CD4-positive, alpha-beta T cell treated with Interleukin-4 for 4 hours (primary cell): ENCODE measurements around the gene LRRC53.

Experiments
- DNase-seq: peaks from one replicate; pipeline ENCODE4 v3.0.0-alpha.2; 2020

The LRRC53 gene

GRCh38 chr1:74502432-74502831 lies 10.0 kb downstream of the LRRC53 start:
- DNase-seq = no peak

GRCh38 chr1:74498901-74499300 lies 13.5 kb downstream of the LRRC53 start:
- DNase-seq = no peak

- DNase-seq = no peak
Observed at GRCh38 chr1:74496669-74497068, 15.7 kb downstream of the LRRC53 start.

GRCh38 chr1:74486036-74486435 lies 26.4 kb downstream of the LRRC53 start:
- DNase-seq = no peak

- no peak for DNase-seq
Observed at GRCh38 chr1:74485622-74486021, 26.8 kb downstream of the LRRC53 start.

- no peak for DNase-seq
Observed at GRCh38 chr1:74481607-74482006, 30.8 kb downstream of the LRRC53 start.

- DNase-seq = no peak
Observed at GRCh38 chr1:74480068-74480467, 32.3 kb downstream of the LRRC53 start.

GRCh38 chr1:74478979-74479378 lies 33.4 kb downstream of the LRRC53 start:
- no peak for DNase-seq

- DNase-seq = no peak
Observed at GRCh38 chr1:74474585-74474984, 37.8 kb downstream of the LRRC53 start.

- DNase-seq = no peak
Observed at GRCh38 chr1:74471470-74471869, 40.9 kb downstream of the LRRC53 start.

GRCh38 chr1:74470936-74471335 lies 41.5 kb downstream of the LRRC53 start:
- DNase-seq = no peak

- no peak for DNase-seq
Observed at GRCh38 chr1:74470251-74470650, 42.2 kb downstream of the LRRC53 start.

GRCh38 chr1:74468982-74469603 lies 43.3 kb downstream of the LRRC53 start:
- no peak for DNase-seq

GRCh38 chr1:74467786-74468377 lies 44.5 kb downstream of the LRRC53 start:
- no peak for DNase-seq

GRCh38 chr1:74465193-74465681 lies 47.2 kb downstream of the LRRC53 start:
- no peak for DNase-seq

GRCh38 chr1:74464037-74464436 lies 48.4 kb downstream of the LRRC53 start:
- DNase-seq = no peak

GRCh38 chr1:74463333-74463988 lies 49.0 kb downstream of the LRRC53 start:
- no peak for DNase-seq

GRCh38 chr1:74457253-74457652 lies 55.2 kb downstream of the LRRC53 start:
- no peak for DNase-seq

- DNase-seq = no peak
Observed at GRCh38 chr1:74455390-74455789, 57.0 kb downstream of the LRRC53 start.

- no peak for DNase-seq
Observed at GRCh38 chr1:74453277-74453676, 59.1 kb downstream of the LRRC53 start.

- no peak for DNase-seq
Observed at GRCh38 chr1:74452035-74452434, 60.4 kb downstream of the LRRC53 start.

- DNase-seq = no peak
Observed at GRCh38 chr1:74437035-74437434, 75.4 kb downstream of the LRRC53 start.

GRCh38 chr1:74436078-74436477 lies 76.3 kb downstream of the LRRC53 start:
- DNase-seq = no peak

- DNase-seq = no peak
Observed at GRCh38 chr1:74434321-74434720, 78.1 kb downstream of the LRRC53 start.
